GM12873 (cell line): ENCODE data around the gene ZNF521.

Source experiments
- TF ChIP-seq, protein P1 (sequence below): IDR thresholded peaks from 2 replicates; pipeline ENCODE4 v1.5.1; 2012; ENCODE audit warnings: low read depth, mild to moderate bottlenecking, moderate library complexity, low read length, control low read depth; ENCODE audit not compliant: insufficient read depth; ENCODE audit errors: missing control alignments

The ZNF521 gene

GRCh38 chr18:25099895-25100294 is 252.1 kb downstream of the ZNF521 start:
- TF ChIP-seq, protein P1, sequence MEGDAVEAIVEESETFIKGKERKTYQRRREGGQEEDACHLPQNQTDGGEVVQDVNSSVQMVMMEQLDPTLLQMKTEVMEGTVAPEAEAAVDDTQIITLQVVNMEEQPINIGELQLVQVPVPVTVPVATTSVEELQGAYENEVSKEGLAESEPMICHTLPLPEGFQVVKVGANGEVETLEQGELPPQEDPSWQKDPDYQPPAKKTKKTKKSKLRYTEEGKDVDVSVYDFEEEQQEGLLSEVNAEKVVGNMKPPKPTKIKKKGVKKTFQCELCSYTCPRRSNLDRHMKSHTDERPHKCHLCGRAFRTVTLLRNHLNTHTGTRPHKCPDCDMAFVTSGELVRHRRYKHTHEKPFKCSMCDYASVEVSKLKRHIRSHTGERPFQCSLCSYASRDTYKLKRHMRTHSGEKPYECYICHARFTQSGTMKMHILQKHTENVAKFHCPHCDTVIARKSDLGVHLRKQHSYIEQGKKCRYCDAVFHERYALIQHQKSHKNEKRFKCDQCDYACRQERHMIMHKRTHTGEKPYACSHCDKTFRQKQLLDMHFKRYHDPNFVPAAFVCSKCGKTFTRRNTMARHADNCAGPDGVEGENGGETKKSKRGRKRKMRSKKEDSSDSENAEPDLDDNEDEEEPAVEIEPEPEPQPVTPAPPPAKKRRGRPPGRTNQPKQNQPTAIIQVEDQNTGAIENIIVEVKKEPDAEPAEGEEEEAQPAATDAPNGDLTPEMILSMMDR, result no peak

- TF ChIP-seq, protein P1, result no peak
Observed at GRCh38 chr18:25097569-25098056, 254.4 kb downstream of the ZNF521 start.

- TF ChIP-seq, protein P1, result no peak
Observed at GRCh38 chr18:25097057-25097456, 254.9 kb downstream of the ZNF521 start.

DNA sequence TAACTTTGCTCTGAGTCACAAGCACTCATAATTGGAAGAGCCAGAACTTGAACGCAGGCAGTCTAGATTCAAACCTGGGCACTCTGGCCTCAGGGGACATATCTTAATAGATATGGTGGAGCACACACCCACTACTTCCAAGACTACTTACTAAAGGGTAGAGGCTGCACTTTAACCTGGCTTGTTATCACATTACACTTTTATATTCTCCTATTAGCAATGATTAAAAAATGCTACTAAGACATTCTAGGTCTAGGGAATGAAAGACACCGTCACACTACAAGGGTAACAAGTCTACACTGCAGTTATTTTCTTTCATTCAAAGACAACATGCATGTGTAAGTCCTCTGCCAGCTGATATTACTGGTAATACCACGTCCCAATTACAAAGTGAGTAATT is 258.8 kb downstream of the ZNF521 start:
- TF ChIP-seq, protein P1, result no peak

- TF ChIP-seq, protein P1, result no peak
Observed at GRCh38 chr18:25089470-25089869, 262.5 kb downstream of the ZNF521 start.

GRCh38 chr18:25086876-25087275 is 265.1 kb downstream of the ZNF521 start:
- TF ChIP-seq, protein P1, result no peak

- TF ChIP-seq, protein P1, result no peak
Observed at GRCh38 chr18:25081001-25081400, 271.0 kb downstream of the ZNF521 start.
